ENCODE data around the gene SMYD4. TPM values are rescaled to one million over a fixed set of nuclear protein-coding genes. Genes with fewer than 3 reads are reported as not detected.

Gene SMYD4
- total and polyA plus RNA-seq, 9 of the 15 experiments (the other 6 are each of a cell fraction or from before 2014, with no cell fraction given): 1.3 to 10.2 (median 6.7) TPM

- Histone ChIP-seq H3K4me3 (peak overlapping the region; percentile 49), H3K4me1 (replicated peaks in 1 of 2; ENCODE audit: control insufficient read depth in 2 of 2, insufficient read depth in 2 of 2, low read length in 2 of 2) (peaks cover 21 to 34% of the 10 kb centered on the region in 2 experiments; a peak in 4 of 5 replicates), H3K4me2 (ENCODE audit: insufficient read depth, low read length) (peak overlapping the region; percentile 71), H3K27ac (ENCODE audit: extremely low read depth, low read depth, low read length) (peak overlapping the region; percentile 79), H4K20me1 (replicated peaks; ENCODE audit: control insufficient read depth, insufficient read depth, low read length) (no peaks in the 10 kb centered on the region), H3K27me3 (ENCODE audit: control insufficient read depth in 2 of 2, insufficient read depth in 2 of 2, low read length in 2 of 2) (no peaks in the 10 kb centered on the region), H3K9me3 (replicated peaks; ENCODE audit: control insufficient read depth, insufficient read depth, low read depth, low read length) (no peaks in the 10 kb centered on the region), H3K36me3 (ENCODE audit: control insufficient read depth, insufficient read depth, low read length) (0 out of 3 replicates have a peak, but pooled peaks cover under 1% of the 10 kb centered on the region), H3K79me2 (ENCODE audit: control insufficient read depth, insufficient read depth, low read length) (peaks cover 22% of the 10 kb centered on the region), H3K9ac (ENCODE audit: insufficient read depth in 1 of 2, low read depth in 2 of 2, low read length in 2 of 2) (peak overlapping the region; percentile 72 to 90), H3K9me1 (ENCODE audit: control insufficient read depth, insufficient read depth, low read length) (no peaks in the 10 kb centered on the region), H2AFZ (ENCODE audit: low read depth, low read length) (peak overlapping the region; percentile 94)
- intact Hi-C loops (cut with micrococcal nuclease): loop anchor here (5.0 kb wide), 1 partner anchor 45 kb away; no protein-coding TSS in a partner anchor
- FAIRE-seq (peak; percentile 57), ATAC-seq (peak; percentile 72), DNase-seq (ENCODE audit: extremely low read depth in 1 of 4, low spot score in 3 of 4) (peak; percentile 47 to 71 (median 61))
- WGBS (ENCODE audit: insufficient coverage, low coverage, missing lambda C conversion rate): 7% methylated on average over 12 of the region's 21 CpGs
- TF ChIP-seq MYBL2 (IDR thresholded peaks at IDR 0.05; ENCODE audit: low read depth): peak; percentile 47; the same call in 1 of the 2 replicates
- no peak for TF ChIP-seq MYBL2 (CRISPR knock-in tag; IDR thresholded peaks at IDR 0.05; ENCODE audit: borderline replicate concordance)
- no peak for TF ChIP-seq ARNT (IDR thresholded peaks at IDR 0.05)
- peak; percentile 34 for TF ChIP-seq KDM5B (IDR thresholded peaks at IDR 0.05; ENCODE audit: insufficient replicate concordance, low read depth, low read length)
- TF ChIP-seq PCBP2 (IDR thresholded peaks at IDR 0.05; ENCODE audit: low read depth, low read length, poor library complexity, severe bottlenecking): no peak
- peak in 1 of 2 experiments; percentile 5; a peak in 1 of 4 replicates for TF ChIP-seq FOXA3 (CRISPR knock-in tag; conservative IDR thresholded peaks at IDR 0.05 in 1 of 2, IDR thresholded peaks at IDR 0.05 in 1 of 2)
- TF ChIP-seq DACH1 (IDR thresholded peaks at IDR 0.05; ENCODE audit: partially characterized antibody): peak; percentile 56
- peak; percentile 62 for TF ChIP-seq ZNF143 (CRISPR knock-in tag; IDR thresholded peaks at IDR 0.05)
- TF ChIP-seq, protein P1, sequence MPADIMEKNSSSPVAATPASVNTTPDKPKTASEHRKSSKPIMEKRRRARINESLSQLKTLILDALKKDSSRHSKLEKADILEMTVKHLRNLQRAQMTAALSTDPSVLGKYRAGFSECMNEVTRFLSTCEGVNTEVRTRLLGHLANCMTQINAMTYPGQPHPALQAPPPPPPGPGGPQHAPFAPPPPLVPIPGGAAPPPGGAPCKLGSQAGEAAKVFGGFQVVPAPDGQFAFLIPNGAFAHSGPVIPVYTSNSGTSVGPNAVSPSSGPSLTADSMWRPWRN (IDR thresholded peaks at IDR 0.05; ENCODE audit: low read depth): no peak
- TF ChIP-seq, protein P2, sequence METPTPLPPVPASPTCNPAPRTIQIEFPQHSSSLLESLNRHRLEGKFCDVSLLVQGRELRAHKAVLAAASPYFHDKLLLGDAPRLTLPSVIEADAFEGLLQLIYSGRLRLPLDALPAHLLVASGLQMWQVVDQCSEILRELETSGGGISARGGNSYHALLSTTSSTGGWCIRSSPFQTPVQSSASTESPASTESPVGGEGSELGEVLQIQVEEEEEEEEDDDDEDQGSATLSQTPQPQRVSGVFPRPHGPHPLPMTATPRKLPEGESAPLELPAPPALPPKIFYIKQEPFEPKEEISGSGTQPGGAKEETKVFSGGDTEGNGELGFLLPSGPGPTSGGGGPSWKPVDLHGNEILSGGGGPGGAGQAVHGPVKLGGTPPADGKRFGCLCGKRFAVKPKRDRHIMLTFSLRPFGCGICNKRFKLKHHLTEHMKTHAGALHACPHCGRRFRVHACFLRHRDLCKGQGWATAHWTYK (CRISPR knock-in tag; IDR thresholded peaks at IDR 0.05): 0 out of 2 replicates have a peak, but pooled peaks have one; percentile 19
- peak; percentile 57; the same call in 1 of the 2 replicates for TF ChIP-seq POLR2G (IDR thresholded peaks at IDR 0.05; ENCODE audit: low read depth, low read length)
- peak; percentile 74 for TF ChIP-seq RBFOX2 (IDR thresholded peaks at IDR 0.05; ENCODE audit: low read depth, low read length)
- peak; percentile 54 for TF ChIP-seq ZFX (CRISPR knock-in tag; IDR thresholded peaks at IDR 0.05)
- TF ChIP-seq ZC3H4 (CRISPR knock-in tag; IDR thresholded peaks at IDR 0.05; ENCODE audit: borderline replicate concordance): peak; percentile 37; the same call in 1 of the 2 replicates
- TF ChIP-seq ZNF175 (CRISPR knock-in tag; IDR thresholded peaks at IDR 0.05; ENCODE audit: low read depth): no peak
- peak; percentile 94 for TF ChIP-seq TFAP4 (CRISPR knock-in tag; IDR thresholded peaks at IDR 0.05; ENCODE audit: borderline replicate concordance)
- no TSS peak for BruUV-seq (replicated peaks)
- in situ Hi-C loops (cut with MboI): no loop called here
- POLR2A ChIA-PET: interaction anchor here (0.6 to 3.5 kb wide), 8 partner anchors 9 to 46 kb away, joined by 3 to 21 read pairs (median 6); no protein-coding TSS in a partner anchor
- CTCF ChIA-PET (ENCODE audit: low intra/inter-chr PET ratio): no interaction called here
These were observed 67.3 kb downstream of the SMYD4 start for GRCh38 chr17:1762233-1762900.

All from K562 (cell line).